ENCODE data around the gene PAFAH2. TPM values are rescaled to one million over a fixed set of nuclear protein-coding genes. Genes with fewer than 3 reads are reported as not detected.

The PAFAH2 gene
- total and polyA plus RNA-seq, 7 experiments from 2014 or later = 11.4 to 36.0 (median 19.5) TPM

- Histone ChIP-seq H3K36me3 (ENCODE audit: control insufficient read depth in 2 of 3, insufficient read depth in 3 of 3, low read length in 3 of 3) (no peaks in the 10 kb centered on the region), H3K4me3 (ENCODE audit: low read length) (no peak overlapping the region), H3K9me3 (ENCODE audit: control insufficient read depth in 2 of 3, low read length in 3 of 3) (no peaks in the 10 kb centered on the region), H3K4me1 (ENCODE audit: control insufficient read depth in 2 of 2, insufficient read depth in 2 of 2, low read length in 2 of 2) (peaks cover 0 to 6% of the 10 kb centered on the region in 2 donors), H3K27me3 (ENCODE audit: control insufficient read depth in 2 of 2, insufficient read depth in 2 of 2, low read length in 2 of 2) (no peaks in the 10 kb centered on the region), H3K27ac (ENCODE audit: low read depth, low read length) (no peak overlapping the region)
- Mint-ChIP-seq H3K27ac (peak overlapping the region in 3 of 9 donors; percentile 32 to 59 (median 38)), H3K9me3 (no peaks in the 10 kb centered on the region), H3K27me3 (peaks cover 0 to 6% (median 0%) of the 10 kb centered on the region in 5 donors), H3K4me1 (peaks cover 9 to 22% (median 15%) of the 10 kb centered on the region in 7 donors), H3K36me3 (no peaks in the 10 kb centered on the region), H3K4me3 (no peak overlapping the region)
- DNase-seq (no peak), ATAC-seq (no peak)
- intact Hi-C loops (cut with micrococcal nuclease) = no loop called here
- POLR2A ChIA-PET = interaction anchor here (0.7 kb wide), 1 partner anchor 111 kb away, joined by 3 read pairs; no protein-coding TSS in a partner anchor
- CTCF ChIA-PET = interaction anchor here (0.6 kb wide), 1 partner anchor 141 kb away, joined by 3 read pairs; no protein-coding TSS in a partner anchor
Measured at GRCh38 chr1:26016258-26016952, 18.5 kb upstream of the PAFAH2 start.

GRCh38 chr1:26015358-26015757 lies 17.5 kb upstream of the PAFAH2 start:
- Histone ChIP-seq H3K36me3 (ENCODE audit: control insufficient read depth in 2 of 3, insufficient read depth in 3 of 3, low read length in 3 of 3) (no peaks in the 10 kb centered on the region), H3K4me1 (ENCODE audit: control insufficient read depth in 2 of 2, insufficient read depth in 2 of 2, low read length in 2 of 2) (peaks cover 0 to 6% of the 10 kb centered on the region in 2 donors), H3K27me3 (ENCODE audit: control insufficient read depth in 2 of 2, insufficient read depth in 2 of 2, low read length in 2 of 2) (no peaks in the 10 kb centered on the region), H3K9me3 (ENCODE audit: control insufficient read depth in 2 of 3, low read length in 3 of 3) (no peaks in the 10 kb centered on the region), H3K27ac (ENCODE audit: low read depth, low read length) (no peak overlapping the region), H3K4me3 (ENCODE audit: low read length) (no peak overlapping the region)
- Mint-ChIP-seq H3K9me3 (no peaks in the 10 kb centered on the region), H3K36me3 (no peaks in the 10 kb centered on the region), H3K4me3 (no peak overlapping the region), H3K27me3 (peaks cover 0 to 6% (median 0%) of the 10 kb centered on the region in 5 donors), H3K4me1 (peaks cover 9 to 22% (median 15%) of the 10 kb centered on the region in 7 donors), H3K27ac (no peak overlapping the region)
- POLR2A ChIA-PET = no interaction called here
- DNase-seq (no peak), ATAC-seq (peak; percentile 57)
- CTCF ChIA-PET = interaction anchor here (0.6 kb wide), 1 partner anchor 142 kb away, joined by 3 read pairs; no protein-coding TSS in a partner anchor
- intact Hi-C loops (cut with micrococcal nuclease) = no loop called here

GRCh38 chr1:26014179-26014578 lies 16.3 kb upstream of the PAFAH2 start:
- ATAC-seq (no peak), DNase-seq (no peak)
- no peak overlapping the region for H3K4me3 Mint-ChIP-seq
- Histone ChIP-seq H3K4me1 (ENCODE audit: control insufficient read depth in 2 of 2, insufficient read depth in 2 of 2, low read length in 2 of 2) (peaks cover 0 to 6% of the 10 kb centered on the region in 2 donors), H3K4me3 (ENCODE audit: low read length) (no peak overlapping the region), H3K27ac (ENCODE audit: low read depth, low read length) (no peak overlapping the region), H3K9me3 (ENCODE audit: control insufficient read depth in 2 of 3, low read length in 3 of 3) (no peaks in the 10 kb centered on the region), H3K36me3 (ENCODE audit: control insufficient read depth in 2 of 3, insufficient read depth in 3 of 3, low read length in 3 of 3) (no peaks in the 10 kb centered on the region), H3K27me3 (ENCODE audit: control insufficient read depth in 2 of 2, insufficient read depth in 2 of 2, low read length in 2 of 2) (no peaks in the 10 kb centered on the region)
- H3K27ac Mint-ChIP-seq = no peak overlapping the region
- intact Hi-C loops (cut with micrococcal nuclease) = no loop called here
- H3K36me3 Mint-ChIP-seq = no peaks in the 10 kb centered on the region
- CTCF ChIA-PET = no interaction called here
- H3K4me1 Mint-ChIP-seq = peaks cover 0 to 13% (median 11%) of the 10 kb centered on the region in 7 donors
- no peaks in the 10 kb centered on the region for H3K9me3 Mint-ChIP-seq
- H3K27me3 Mint-ChIP-seq = peaks cover 0 to 9% (median 0%) of the 10 kb centered on the region in 5 donors
- POLR2A ChIA-PET = no interaction called here

- no peaks in the 10 kb centered on the region for H3K9me3 Mint-ChIP-seq
- POLR2A ChIA-PET = no interaction called here
Measured at GRCh38 chr1:26012864-26013263, 15.0 kb upstream of the PAFAH2 start.

GRCh38 chr1:26010825-26011224 lies 13.0 kb upstream of the PAFAH2 start:
- no peak for ATAC-seq

More at GRCh38 chr1:26012864-26013263, 15.0 kb upstream of the PAFAH2 start:
- Mint-ChIP-seq H3K27me3 (peaks cover 0 to 9% (median 0%) of the 10 kb centered on the region in 5 donors), H3K36me3 (no peaks in the 10 kb centered on the region), H3K4me1 (peaks cover 0 to 13% (median 11%) of the 10 kb centered on the region in 7 donors), H3K27ac (no peak overlapping the region), H3K4me3 (no peak overlapping the region)
- Histone ChIP-seq H3K36me3 (ENCODE audit: control insufficient read depth in 2 of 3, insufficient read depth in 3 of 3, low read length in 3 of 3) (no peaks in the 10 kb centered on the region), H3K27me3 (ENCODE audit: control insufficient read depth in 2 of 2, insufficient read depth in 2 of 2, low read length in 2 of 2) (no peaks in the 10 kb centered on the region), H3K4me1 (ENCODE audit: control insufficient read depth in 2 of 2, insufficient read depth in 2 of 2, low read length in 2 of 2) (peaks cover 0 to 6% of the 10 kb centered on the region in 2 donors), H3K27ac (ENCODE audit: low read depth, low read length) (no peak overlapping the region), H3K4me3 (ENCODE audit: low read length) (no peak overlapping the region), H3K9me3 (ENCODE audit: control insufficient read depth in 2 of 3, low read length in 3 of 3) (no peaks in the 10 kb centered on the region)
- intact Hi-C loops (cut with micrococcal nuclease) = no loop called here
- ATAC-seq = no peak
- DNase-seq = no peak
- CTCF ChIA-PET = no interaction called here

GRCh38 chr1:26009796-26010447 lies 12.1 kb upstream of the PAFAH2 start:
- peak overlapping the region in 1 of 9 donors; percentile 8 for H3K27ac Mint-ChIP-seq
- intact Hi-C loops (cut with micrococcal nuclease) = no loop called here
- no peaks in the 10 kb centered on the region for H3K9me3 Mint-ChIP-seq
- no peak overlapping the region for H3K4me3 Mint-ChIP-seq
- Histone ChIP-seq H3K4me3 (ENCODE audit: low read length) (no peak overlapping the region), H3K4me1 (ENCODE audit: control insufficient read depth in 2 of 2, insufficient read depth in 2 of 2, low read length in 2 of 2) (no peaks in the 10 kb centered on the region), H3K9me3 (ENCODE audit: control insufficient read depth in 2 of 3, low read length in 3 of 3) (no peaks in the 10 kb centered on the region), H3K27me3 (ENCODE audit: control insufficient read depth in 2 of 2, insufficient read depth in 2 of 2, low read length in 2 of 2) (no peaks in the 10 kb centered on the region), H3K36me3 (ENCODE audit: control insufficient read depth in 2 of 3, insufficient read depth in 3 of 3, low read length in 3 of 3) (no peaks in the 10 kb centered on the region), H3K27ac (ENCODE audit: low read depth, low read length) (no peak overlapping the region)
- ChIA-PET POLR2A (interaction anchor here (0.7 kb wide), 1 partner anchor 113 kb away, joined by 3 read pairs; no protein-coding TSS in a partner anchor), CTCF (interaction anchor here (0.6 kb wide), 1 partner anchor 10 kb away, joined by 3 read pairs; no protein-coding TSS in a partner anchor)
- H3K4me1 Mint-ChIP-seq = peaks cover 0 to 3% (median 0%) of the 10 kb centered on the region in 7 donors
- H3K27me3 Mint-ChIP-seq = peaks cover 0 to 17% (median 0%) of the 10 kb centered on the region in 5 donors
- no peak for ATAC-seq
- H3K36me3 Mint-ChIP-seq = no peaks in the 10 kb centered on the region
- DNase-seq = no peak

More at GRCh38 chr1:26010825-26011224, 13.0 kb upstream of the PAFAH2 start:
- H3K36me3 Mint-ChIP-seq = no peaks in the 10 kb centered on the region
- H3K4me1 Mint-ChIP-seq = peaks cover 0 to 3% (median 0%) of the 10 kb centered on the region in 7 donors
- no peaks in the 10 kb centered on the region for H3K9me3 Mint-ChIP-seq
- no peaks in the 10 kb centered on the region for H3K4me1 ChIP-seq (ENCODE audit: control insufficient read depth in 2 of 2, insufficient read depth in 2 of 2, low read length in 2 of 2)
- DNase-seq = no peak
- H3K27ac Mint-ChIP-seq = no peak overlapping the region
- CTCF ChIA-PET = interaction anchor here (0.8 kb wide), 1 partner anchor 115 kb away, joined by 3 read pairs; no protein-coding TSS in a partner anchor
- H3K27me3 ChIP-seq (ENCODE audit: control insufficient read depth in 2 of 2, insufficient read depth in 2 of 2, low read length in 2 of 2) = no peaks in the 10 kb centered on the region
- POLR2A ChIA-PET = interaction anchor here (1.3 kb wide), 1 partner anchor 13 kb away, joined by 4 read pairs; the partner anchor contains the start of gene PAFAH2
- H3K36me3 ChIP-seq (ENCODE audit: control insufficient read depth in 2 of 3, insufficient read depth in 3 of 3, low read length in 3 of 3) = no peaks in the 10 kb centered on the region
- intact Hi-C loops (cut with micrococcal nuclease) = no loop called here
- no peak overlapping the region for H3K27ac ChIP-seq (ENCODE audit: low read depth, low read length)
- H3K4me3 ChIP-seq (ENCODE audit: low read length) = no peak overlapping the region
- no peaks in the 10 kb centered on the region for H3K9me3 ChIP-seq (ENCODE audit: control insufficient read depth in 2 of 3, low read length in 3 of 3)
- peaks cover 0 to 17% (median 0%) of the 10 kb centered on the region in 5 donors for H3K27me3 Mint-ChIP-seq
- H3K4me3 Mint-ChIP-seq = no peak overlapping the region

Measured in naive thymus-derived CD4-positive, alpha-beta T cell (primary cell).